ENCODE measurements around the gene RNF34. TPM values are rescaled to one million over a fixed set of nuclear protein-coding genes. Genes with fewer than 3 reads are reported as not detected.

RNF34 gene
- total RNA-seq, 1 experiment from 2014 or later = 109 TPM

GRCh38 chr12:121443911-121444841 is 44.3 kb downstream of the RNF34 start:
- H4K20me1 ChIP-seq (ENCODE audit: insufficient read depth, low read depth, low read length) = 0 out of 2 replicates have a peak, but pooled peaks cover 8% of the 10 kb centered on the region
- no peak overlapping the region for H3K4me3 ChIP-seq (ENCODE audit: low read length)
- no peak overlapping the region for H3K9ac ChIP-seq (ENCODE audit: low read length)
- H3K79me2 ChIP-seq (ENCODE audit: low read length) = peaks cover 17% of the 10 kb centered on the region
- no peak overlapping the region for H3K27ac ChIP-seq (ENCODE audit: low read length)
- DNase-seq = no peak
- H2AFZ ChIP-seq (ENCODE audit: low read length) = no peak overlapping the region
- no peaks in the 10 kb centered on the region for H3K4me1 ChIP-seq (ENCODE audit: low read length)
- H3K9me2 ChIP-seq (replicated peaks; ENCODE audit: insufficient read depth, low read length) = no peaks in the 10 kb centered on the region
- no peaks in the 10 kb centered on the region for H3K27me3 ChIP-seq (ENCODE audit: low read length)
- peaks cover 22% of the 10 kb centered on the region for H3K36me3 ChIP-seq (ENCODE audit: insufficient read depth, low read length)
- H3K9me3 ChIP-seq (ENCODE audit: low read length) = no peaks in the 10 kb centered on the region
- H3K4me2 ChIP-seq (ENCODE audit: low read depth, low read length, poor library complexity, severe bottlenecking) = no peak overlapping the region

- Histone ChIP-seq H3K36me3 (ENCODE audit: insufficient read depth, low read length) (peaks cover 23% of the 10 kb centered on the region), H3K27me3 (ENCODE audit: low read length) (no peaks in the 10 kb centered on the region), H4K20me1 (ENCODE audit: insufficient read depth, low read depth, low read length) (0 out of 2 replicates have a peak, but pooled peaks cover 11% of the 10 kb centered on the region), H2AFZ (ENCODE audit: low read length) (no peak overlapping the region), H3K4me1 (ENCODE audit: low read length) (no peaks in the 10 kb centered on the region), H3K4me3 (ENCODE audit: low read length) (no peak overlapping the region), H3K9ac (ENCODE audit: low read length) (no peak overlapping the region), H3K27ac (ENCODE audit: low read length) (no peak overlapping the region), H3K9me2 (replicated peaks; ENCODE audit: insufficient read depth, low read length) (no peaks in the 10 kb centered on the region), H3K9me3 (ENCODE audit: low read length) (no peaks in the 10 kb centered on the region), H3K4me2 (ENCODE audit: low read depth, low read length, poor library complexity, severe bottlenecking) (no peak overlapping the region), H3K79me2 (ENCODE audit: low read length) (peaks cover 23% of the 10 kb centered on the region)
- no peak for DNase-seq
These were observed 44.9 kb downstream of the RNF34 start for GRCh38 chr12:121444842-121445202.

GRCh38 chr12:121446750-121447149 is 46.8 kb downstream of the RNF34 start:
- H3K27ac ChIP-seq (ENCODE audit: low read length) = no peak overlapping the region
- H3K9me2 ChIP-seq (replicated peaks; ENCODE audit: insufficient read depth, low read length) = no peaks in the 10 kb centered on the region
- H4K20me1 ChIP-seq (ENCODE audit: insufficient read depth, low read depth, low read length) = 0 out of 2 replicates have a peak, but pooled peaks cover 12% of the 10 kb centered on the region
- H2AFZ ChIP-seq (ENCODE audit: low read length) = no peak overlapping the region
- H3K27me3 ChIP-seq (ENCODE audit: low read length) = no peaks in the 10 kb centered on the region
- no peaks in the 10 kb centered on the region for H3K9me3 ChIP-seq (ENCODE audit: low read length)
- H3K9ac ChIP-seq (ENCODE audit: low read length) = no peak overlapping the region
- H3K4me2 ChIP-seq (ENCODE audit: low read depth, low read length, poor library complexity, severe bottlenecking) = no peak overlapping the region
- peaks cover 37% of the 10 kb centered on the region for H3K79me2 ChIP-seq (ENCODE audit: low read length)
- DNase-seq = no peak
- peaks cover 13% of the 10 kb centered on the region for H3K36me3 ChIP-seq (ENCODE audit: insufficient read depth, low read length)
- no peaks in the 10 kb centered on the region for H3K4me1 ChIP-seq (ENCODE audit: low read length)
- H3K4me3 ChIP-seq (ENCODE audit: low read length) = no peak overlapping the region

GRCh38 chr12:121448771-121449315 is 48.9 kb downstream of the RNF34 start:
- Histone ChIP-seq H2AFZ (ENCODE audit: low read length) (no peak overlapping the region), H4K20me1 (ENCODE audit: insufficient read depth, low read depth, low read length) (0 out of 2 replicates have a peak, but pooled peaks cover 16% of the 10 kb centered on the region)

GRCh38 chr12:121451961-121452339 is 52.0 kb downstream of the RNF34 start:
- H4K20me1 ChIP-seq (ENCODE audit: insufficient read depth, low read depth, low read length) = peaks cover 34% of the 10 kb centered on the region
- no peak overlapping the region for H3K4me2 ChIP-seq (ENCODE audit: low read depth, low read length, poor library complexity, severe bottlenecking)
- no peak overlapping the region for H3K4me3 ChIP-seq (ENCODE audit: low read length)
- H3K9me3 ChIP-seq (ENCODE audit: low read length) = no peaks in the 10 kb centered on the region
- H3K36me3 ChIP-seq (ENCODE audit: insufficient read depth, low read length) = peaks cover 10% of the 10 kb centered on the region; the same call in 1 of the 2 replicates
- no peak for DNase-seq
- no peaks in the 10 kb centered on the region for H3K4me1 ChIP-seq (ENCODE audit: low read length)
- H3K27me3 ChIP-seq (ENCODE audit: low read length) = no peaks in the 10 kb centered on the region
- H3K9ac ChIP-seq (ENCODE audit: low read length) = no peak overlapping the region
- H3K9me2 ChIP-seq (replicated peaks; ENCODE audit: insufficient read depth, low read length) = no peaks in the 10 kb centered on the region
- no peak overlapping the region for H2AFZ ChIP-seq (ENCODE audit: low read length)
- H3K79me2 ChIP-seq (ENCODE audit: low read length) = peaks cover 75% of the 10 kb centered on the region
- no peak overlapping the region for H3K27ac ChIP-seq (ENCODE audit: low read length)

More at GRCh38 chr12:121448771-121449315, 48.9 kb downstream of the RNF34 start:
- H3K9me2 ChIP-seq (replicated peaks; ENCODE audit: insufficient read depth, low read length) = no peaks in the 10 kb centered on the region
- H3K79me2 ChIP-seq (ENCODE audit: low read length) = peaks cover 50% of the 10 kb centered on the region
- no peak overlapping the region for H3K9ac ChIP-seq (ENCODE audit: low read length)
- no peaks in the 10 kb centered on the region for H3K4me1 ChIP-seq (ENCODE audit: low read length)
- H3K27me3 ChIP-seq (ENCODE audit: low read length) = no peaks in the 10 kb centered on the region
- no peaks in the 10 kb centered on the region for H3K9me3 ChIP-seq (ENCODE audit: low read length)
- no peak overlapping the region for H3K27ac ChIP-seq (ENCODE audit: low read length)
- H3K4me3 ChIP-seq (ENCODE audit: low read length) = no peak overlapping the region
- H3K36me3 ChIP-seq (ENCODE audit: insufficient read depth, low read length) = peaks cover 10% of the 10 kb centered on the region; the same call in 1 of the 2 replicates
- DNase-seq = no peak
- H3K4me2 ChIP-seq (ENCODE audit: low read depth, low read length, poor library complexity, severe bottlenecking) = no peak overlapping the region

- H3K27me3 ChIP-seq (ENCODE audit: low read length) = no peaks in the 10 kb centered on the region
- no peak overlapping the region for H2AFZ ChIP-seq (ENCODE audit: low read length)
- H3K4me2 ChIP-seq (ENCODE audit: low read depth, low read length, poor library complexity, severe bottlenecking) = no peak overlapping the region
- no peaks in the 10 kb centered on the region for H3K9me3 ChIP-seq (ENCODE audit: low read length)
- H3K4me3 ChIP-seq (ENCODE audit: low read length) = no peak overlapping the region
- no peaks in the 10 kb centered on the region for H3K4me1 ChIP-seq (ENCODE audit: low read length)
- H3K36me3 ChIP-seq (ENCODE audit: insufficient read depth, low read length) = peaks cover 10% of the 10 kb centered on the region; the same call in 1 of the 2 replicates
- no peaks in the 10 kb centered on the region for H3K9me2 ChIP-seq (replicated peaks; ENCODE audit: insufficient read depth, low read length)
- peaks cover 37% of the 10 kb centered on the region for H4K20me1 ChIP-seq (ENCODE audit: insufficient read depth, low read depth, low read length)
- H3K79me2 ChIP-seq (ENCODE audit: low read length) = peaks cover 78% of the 10 kb centered on the region
- DNase-seq = no peak
- H3K9ac ChIP-seq (ENCODE audit: low read length) = no peak overlapping the region
- no peak overlapping the region for H3K27ac ChIP-seq (ENCODE audit: low read length)
These were observed 52.5 kb downstream of the RNF34 start for GRCh38 chr12:121452340-121452984.

GRCh38 chr12:121452985-121453360 is 53.1 kb downstream of the RNF34 start:
- Histone ChIP-seq H3K79me2 (ENCODE audit: low read length) (peaks cover 84% of the 10 kb centered on the region), H3K27me3 (ENCODE audit: low read length) (no peaks in the 10 kb centered on the region), H3K4me2 (ENCODE audit: low read depth, low read length, poor library complexity, severe bottlenecking) (no peak overlapping the region), H3K4me1 (ENCODE audit: low read length) (no peaks in the 10 kb centered on the region), H3K9me3 (ENCODE audit: low read length) (no peaks in the 10 kb centered on the region), H3K36me3 (ENCODE audit: insufficient read depth, low read length) (peaks cover 12% of the 10 kb centered on the region; the same call in 1 of the 2 replicates), H2AFZ (ENCODE audit: low read length) (no peak overlapping the region), H3K9me2 (replicated peaks; ENCODE audit: insufficient read depth, low read length) (no peaks in the 10 kb centered on the region), H4K20me1 (ENCODE audit: insufficient read depth, low read depth, low read length) (peaks cover 42% of the 10 kb centered on the region), H3K27ac (ENCODE audit: low read length) (no peak overlapping the region), H3K4me3 (ENCODE audit: low read length) (no peak overlapping the region), H3K9ac (ENCODE audit: low read length) (no peak overlapping the region)
- no peak for DNase-seq

GRCh38 chr12:121453629-121454028 is 53.7 kb downstream of the RNF34 start:
- Histone ChIP-seq H4K20me1 (ENCODE audit: insufficient read depth, low read depth, low read length) (peaks cover 43% of the 10 kb centered on the region), H3K36me3 (ENCODE audit: insufficient read depth, low read length) (peaks cover 13% of the 10 kb centered on the region; the same call in 1 of the 2 replicates), H3K79me2 (ENCODE audit: low read length) (peaks cover 86% of the 10 kb centered on the region), H3K9me2 (replicated peaks; ENCODE audit: insufficient read depth, low read length) (no peaks in the 10 kb centered on the region), H3K4me2 (ENCODE audit: low read depth, low read length, poor library complexity, severe bottlenecking) (no peak overlapping the region), H3K4me1 (ENCODE audit: low read length) (no peaks in the 10 kb centered on the region), H3K4me3 (ENCODE audit: low read length) (no peak overlapping the region), H3K9ac (ENCODE audit: low read length) (no peak overlapping the region), H3K9me3 (ENCODE audit: low read length) (no peaks in the 10 kb centered on the region), H3K27me3 (ENCODE audit: low read length) (no peaks in the 10 kb centered on the region), H2AFZ (ENCODE audit: low read length) (no peak overlapping the region), H3K27ac (ENCODE audit: low read length) (no peak overlapping the region)
- no peak for DNase-seq

All from Karpas-422 (cell line).